Tibial nerve (tissue), 4 donors: ENCODE measurements around the gene FDX2. TPM values are rescaled to one million over a fixed set of nuclear protein-coding genes. Genes with fewer than 3 reads are reported as not detected.
"Not testable (repeated sequence)": the region's sequence is repeated elsewhere in the genome, so short reads cannot be mapped to it uniquely, and the experiment has no call there.

Experiments used
- DNase-seq, 2 donors: peaks; one replicate each; pipeline ENCODE4 v3.0.0-alpha.2; 2019; ENCODE audit warnings: low spot score in 2 of 2
- H3K27ac ChIP-seq, 4 donors: fragments of 200-600 bp; sonication (generic) in 3 of 4; one replicate each; pipeline ENCODE4 v1.5.1; 2017 to 2019; ENCODE audit warnings: mild to moderate bottlenecking in 1 of 4
- H3K27me3 ChIP-seq, 2 donors: fragments of 200-600 bp; sonication (generic) in 1 of 2; one replicate each; pipeline versions ENCODE4 v1.5.1 to v1.6.0; 2017 to 2019
- H3K36me3 ChIP-seq, 3 donors: fragments of 200-600 bp; sonication (generic); one replicate each; pipeline ENCODE4 v1.5.1; 2018 to 2019
- H3K4me1 ChIP-seq, 4 donors: fragments of 200-600 bp; sonication (generic) in 3 of 4; one replicate each; pipeline ENCODE4 v1.5.1; 2017 to 2019
- H3K4me3 ChIP-seq, 4 donors: fragments of 200-600 bp; sonication (generic) in 3 of 4; one replicate each; pipeline ENCODE4 v1.5.1; 2017 to 2019; ENCODE audit warnings: mild to moderate bottlenecking in 1 of 4, moderate library complexity in 1 of 4
- H3K9me3 ChIP-seq, 4 donors: fragments of 200-600 bp; sonication (generic) in 3 of 4; one replicate each; pipeline ENCODE4 v1.5.1; 2017 to 2019
- CTCF ChIP-seq, 5 experiments: fragments of 200-600 bp in 3 of 5; fragments of 450-650 bp in 2 of 5; sonication (generic) in 3 of 5; IDR thresholded peaks; one replicate each; pipeline ENCODE4 v1.5.1; 2016 to 2019; ENCODE audit warnings: antibody characterized with exemption in 5 of 5, mild to moderate bottlenecking in 3 of 5, moderate library complexity in 2 of 5
- EP300 ChIP-seq, 2 donors: sonication (generic); formaldehyde crosslinking; IDR thresholded peaks; one replicate each; pipeline ENCODE4 v1.6.1; 2017; ENCODE audit warnings: antibody characterized with exemption in 2 of 2, mild to moderate bottlenecking in 1 of 2
- POLR2A ChIP-seq, 2 donors: fragments of 450-650 bp; IDR thresholded peaks; one replicate each; pipeline ENCODE4 v1.6.1; 2017; ENCODE audit warnings: antibody characterized with exemption in 2 of 2, mild to moderate bottlenecking in 2 of 2, moderate library complexity in 2 of 2
- WGBS, 2 donors: methylation state at CpG; one replicate each; pipeline ENCODE4 v1.1.5; 2018; 5-methylcytosine and 5-hydroxymethylcytosine counted together
- total RNA-seq, 4 donors: library from RNA; depleted of rRNA; stranded (reverse); fragments of >200 nt; gene quantifications; one replicate each; pipeline ENCODE4 v1.1.0, GENCODE V29; 2016

The FDX2 gene
- total RNA-seq, 4 donors from 2014 or later, result 10.0 to 29.1 (median 18.2) TPM

GRCh38 chr19:10285393-10285792, 30.4 kb downstream of the FDX2 start:
- 80 to 87% methylated on average over 4 of the region's 4 CpGs for WGBS, 2 donors
- Histone ChIP-seq H3K4me3 (no peak overlapping the region), H3K27me3 (peaks cover 0 to 38% of the 10 kb centered on the region in 2 donors), H3K36me3 (peaks cover 0 to 42% (median 4%) of the 10 kb centered on the region in 3 donors), H3K27ac (no peak overlapping the region), H3K9me3 (no peaks in the 10 kb centered on the region), H3K4me1 (peaks cover 0 to 41% (median 32%) of the 10 kb centered on the region in 4 donors)
- TF ChIP-seq EP300 (IDR thresholded peaks at IDR 0.05) (no peak), CTCF (IDR thresholded peaks at IDR 0.05) (no peak), POLR2A (IDR thresholded peaks at IDR 0.05) (no peak)
- DNase-seq, result no peak

GRCh38 chr19:10284960-10285278, 30.9 kb downstream of the FDX2 start:
- Histone ChIP-seq H3K27me3 (peaks cover 0 to 33% of the 10 kb centered on the region in 2 donors), H3K27ac (no peak overlapping the region), H3K4me3 (no peak overlapping the region), H3K9me3 (no peaks in the 10 kb centered on the region), H3K4me1 (peaks cover 0 to 36% (median 27%) of the 10 kb centered on the region in 4 donors), H3K36me3 (peaks cover 0 to 44% (median 4%) of the 10 kb centered on the region in 3 donors)
- no peak for TF ChIP-seq POLR2A (IDR thresholded peaks at IDR 0.05)
- TF ChIP-seq CTCF (IDR thresholded peaks at IDR 0.05), result no peak
- TF ChIP-seq EP300 (IDR thresholded peaks at IDR 0.05), result no peak
- 89 to 93% methylated on average over 12 to 13 of the region's 13 CpGs for WGBS, 2 donors
- no peak for DNase-seq

DNA sequence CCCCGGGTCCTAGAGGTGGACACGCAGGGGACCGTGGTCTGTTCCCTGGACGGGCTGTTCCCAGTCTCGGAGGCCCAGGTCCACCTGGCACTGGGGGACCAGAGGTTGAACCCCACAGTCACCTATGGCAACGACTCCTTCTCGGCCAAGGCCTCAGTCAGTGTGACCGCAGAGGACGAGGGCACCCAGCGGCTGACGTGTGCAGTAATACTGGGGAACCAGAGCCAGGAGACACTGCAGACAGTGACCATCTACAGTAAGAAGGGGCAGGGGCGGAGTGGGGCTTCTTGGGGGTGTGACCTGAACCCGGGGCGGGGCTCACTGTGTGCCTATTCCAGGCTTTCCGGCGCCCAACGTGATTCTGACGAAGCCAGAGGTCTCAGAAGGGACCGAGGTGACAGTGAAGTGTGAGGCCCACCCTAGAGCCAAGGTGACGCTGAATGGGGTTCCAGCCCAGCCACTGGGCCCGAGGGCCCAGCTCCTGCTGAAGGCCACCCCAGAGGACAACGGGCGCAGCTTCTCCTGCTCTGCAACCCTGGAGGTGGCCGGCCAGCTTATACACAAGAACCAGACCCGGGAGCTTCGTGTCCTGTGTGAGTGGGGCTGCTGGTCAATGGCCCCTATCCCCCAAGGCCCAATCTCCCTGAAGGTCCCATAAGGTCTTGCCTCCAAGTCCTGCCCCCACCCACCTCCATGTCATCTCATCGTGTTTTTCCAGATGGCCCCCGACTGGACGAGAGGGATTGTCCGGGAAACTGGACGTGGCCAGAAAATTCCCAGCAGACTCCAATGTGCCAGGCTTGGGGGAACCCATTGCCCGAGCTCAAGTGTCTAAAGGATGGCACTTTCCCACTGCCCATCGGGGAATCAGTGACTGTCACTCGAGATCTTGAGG, 31.5 kb downstream of the FDX2 start:
- Histone ChIP-seq H3K36me3 (peaks cover 0 to 45% (median 4%) of the 10 kb centered on the region in 3 donors), H3K27me3 (peaks cover 0 to 27% of the 10 kb centered on the region in 2 donors), H3K27ac (no peak overlapping the region), H3K4me1 (peaks cover 0 to 30% (median 22%) of the 10 kb centered on the region in 4 donors), H3K9me3 (no peaks in the 10 kb centered on the region), H3K4me3 (no peak overlapping the region)
- no peak for DNase-seq
- no peak for TF ChIP-seq POLR2A (IDR thresholded peaks at IDR 0.05)
- no peak for TF ChIP-seq CTCF (IDR thresholded peaks at IDR 0.05)
- no peak for TF ChIP-seq EP300 (IDR thresholded peaks at IDR 0.05)
- WGBS, 2 donors, result 87 to 88% methylated on average over 32 to 33 of the region's 34 CpGs

GRCh38 chr19:10283301-10284064, 32.3 kb downstream of the FDX2 start:
- WGBS, 2 donors, result 74 to 79% methylated on average over 20 to 23 of the region's 23 CpGs
- DNase-seq, result no peak

DNA sequence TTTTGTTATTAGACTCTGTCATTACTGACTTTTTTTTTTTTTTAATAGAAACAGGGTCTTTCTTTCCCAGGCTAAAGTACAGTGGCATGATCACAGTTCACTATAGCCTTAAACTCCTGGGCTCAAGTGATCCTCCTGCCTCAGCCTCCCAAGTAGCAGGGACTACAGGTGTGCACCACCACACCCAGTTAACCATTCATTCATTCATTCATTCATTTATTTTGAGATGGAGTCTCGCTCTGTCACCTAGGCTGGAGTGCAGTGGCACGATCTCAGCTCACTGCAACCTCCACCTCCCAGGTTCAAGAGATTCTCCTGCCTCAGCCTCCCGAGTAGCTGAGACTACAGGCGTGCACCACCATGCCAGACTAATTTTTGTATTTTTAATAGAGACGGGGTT, 33.8 kb downstream of the FDX2 start:
- not testable (repeated sequence) for H3K27me3 ChIP-seq, H3K4me3 ChIP-seq, H3K27ac ChIP-seq, H3K4me1 ChIP-seq, DNase-seq, H3K9me3 ChIP-seq
- H3K36me3 ChIP-seq, result peaks cover 0 to 66% (median 4%) of the 10 kb centered on the region in 3 donors
- 91 to 98% methylated on average over 5 of the region's 5 CpGs for WGBS, 2 donors

More at GRCh38 chr19:10283301-10284064, 32.3 kb downstream of the FDX2 start:
- Histone ChIP-seq H3K9me3 (no peaks in the 10 kb centered on the region), H3K4me3 (no peak overlapping the region), H3K27me3 (peaks cover 0 to 19% of the 10 kb centered on the region in 2 donors), H3K36me3 (peaks cover 0 to 54% (median 4%) of the 10 kb centered on the region in 3 donors), H3K27ac (no peak overlapping the region), H3K4me1 (peaks cover 0 to 21% (median 14%) of the 10 kb centered on the region in 4 donors)
- no peak for TF ChIP-seq EP300 (IDR thresholded peaks at IDR 0.05)
- TF ChIP-seq POLR2A (IDR thresholded peaks at IDR 0.05), result no peak
- TF ChIP-seq CTCF (IDR thresholded peaks at IDR 0.05), result no peak
